D721Med (cell line): ENCODE results near the gene ZNF789.
A peak's percentile ranks its signal among the peaks of the same experiment; 100 is the strongest.

ENCODE experiments used
- DNase-seq: peaks from one replicate; pipeline ENCODE4 v3.0.0; 2011; ENCODE audit warnings: low spot score; ENCODE audit not compliant: insufficient read length
- FAIRE-seq: peaks from 2 replicates; lab custom pipeline; 2011; peaks lifted over from hg19 to GRCh38; lab: Jason Lieb, UNC
- TF ChIP-seq, protein P1 (sequence below): IDR thresholded peaks from 2 replicates; pipeline ENCODE4 v1.5.1; 2012; ENCODE audit warnings: mild to moderate bottlenecking, control low read depth; ENCODE audit not compliant: insufficient read depth; ENCODE audit errors: missing control alignments

ZNF789 gene

GRCh38 chr7:99437946-99438572 lies 34.6 kb upstream of the ZNF789 start:
- TF ChIP-seq, protein P1, sequence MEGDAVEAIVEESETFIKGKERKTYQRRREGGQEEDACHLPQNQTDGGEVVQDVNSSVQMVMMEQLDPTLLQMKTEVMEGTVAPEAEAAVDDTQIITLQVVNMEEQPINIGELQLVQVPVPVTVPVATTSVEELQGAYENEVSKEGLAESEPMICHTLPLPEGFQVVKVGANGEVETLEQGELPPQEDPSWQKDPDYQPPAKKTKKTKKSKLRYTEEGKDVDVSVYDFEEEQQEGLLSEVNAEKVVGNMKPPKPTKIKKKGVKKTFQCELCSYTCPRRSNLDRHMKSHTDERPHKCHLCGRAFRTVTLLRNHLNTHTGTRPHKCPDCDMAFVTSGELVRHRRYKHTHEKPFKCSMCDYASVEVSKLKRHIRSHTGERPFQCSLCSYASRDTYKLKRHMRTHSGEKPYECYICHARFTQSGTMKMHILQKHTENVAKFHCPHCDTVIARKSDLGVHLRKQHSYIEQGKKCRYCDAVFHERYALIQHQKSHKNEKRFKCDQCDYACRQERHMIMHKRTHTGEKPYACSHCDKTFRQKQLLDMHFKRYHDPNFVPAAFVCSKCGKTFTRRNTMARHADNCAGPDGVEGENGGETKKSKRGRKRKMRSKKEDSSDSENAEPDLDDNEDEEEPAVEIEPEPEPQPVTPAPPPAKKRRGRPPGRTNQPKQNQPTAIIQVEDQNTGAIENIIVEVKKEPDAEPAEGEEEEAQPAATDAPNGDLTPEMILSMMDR: no peak
- DNase-seq (no peak), FAIRE-seq (no peak)

DNA sequence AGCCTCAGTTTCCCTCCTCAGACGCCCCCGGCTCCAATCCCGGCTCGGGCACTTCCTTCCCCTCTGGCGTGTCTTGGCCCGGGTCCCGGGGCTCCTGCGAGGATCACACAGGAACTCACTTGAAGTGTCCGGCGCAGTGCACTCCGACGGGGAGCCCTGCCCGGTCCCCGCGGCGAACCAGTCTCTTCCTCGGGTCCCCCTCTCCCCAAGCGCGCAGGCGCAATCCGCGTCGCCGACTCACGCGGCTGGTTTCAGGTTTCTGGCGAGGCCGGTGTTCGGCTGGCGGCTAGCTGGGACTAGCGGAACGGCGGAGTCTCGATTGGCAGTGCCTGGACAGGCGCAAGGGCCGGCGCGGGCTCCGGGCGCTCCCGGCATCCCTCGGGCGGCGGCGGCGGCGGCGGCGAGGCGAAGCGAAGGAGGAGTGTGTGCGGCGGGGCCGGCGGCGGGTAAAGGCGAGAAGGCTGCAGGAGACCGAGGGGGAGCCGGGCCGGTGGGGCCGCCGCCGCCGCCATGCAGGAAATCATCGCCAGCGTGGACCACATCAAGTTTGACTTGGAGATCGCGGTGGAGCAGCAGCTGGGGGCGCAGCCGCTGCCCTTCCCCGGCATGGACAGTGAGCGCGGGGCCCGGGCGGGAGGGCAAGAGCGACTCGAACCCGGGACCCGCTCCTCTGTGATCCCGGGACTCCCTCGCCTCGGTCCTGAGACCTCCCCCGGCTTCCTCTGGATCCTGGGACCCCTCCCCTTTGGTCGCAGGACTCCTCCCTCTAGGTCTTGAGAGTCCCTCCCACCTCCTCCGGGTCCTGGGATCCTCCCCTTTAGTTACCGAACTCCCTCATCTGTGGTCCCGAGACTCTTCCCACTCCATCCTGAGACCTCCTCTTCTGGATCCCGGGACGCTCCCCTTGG lies 33.9 kb upstream of the ZNF789 start, which contains the start of the genes CPSF4 and PTCD1:
Gene CPSF4 (plus strand): TSS at position 371 of the 908 bp plus-strand sequence. CDS start 140 bp downstream, at position 511.
Gene PTCD1 (minus strand): TSS at position 226 of the 908 bp plus-strand sequence. CDS start 3,556 bp downstream, outside the sequence.
- no peak for FAIRE-seq
- TF ChIP-seq, protein P1: no peak
- peak; percentile 99 for DNase-seq

GRCh38 chr7:99440195-99440594 lies 32.5 kb upstream of the ZNF789 start:
- TF ChIP-seq, protein P1: no peak
- no peak for DNase-seq
- no peak for FAIRE-seq

DNA sequence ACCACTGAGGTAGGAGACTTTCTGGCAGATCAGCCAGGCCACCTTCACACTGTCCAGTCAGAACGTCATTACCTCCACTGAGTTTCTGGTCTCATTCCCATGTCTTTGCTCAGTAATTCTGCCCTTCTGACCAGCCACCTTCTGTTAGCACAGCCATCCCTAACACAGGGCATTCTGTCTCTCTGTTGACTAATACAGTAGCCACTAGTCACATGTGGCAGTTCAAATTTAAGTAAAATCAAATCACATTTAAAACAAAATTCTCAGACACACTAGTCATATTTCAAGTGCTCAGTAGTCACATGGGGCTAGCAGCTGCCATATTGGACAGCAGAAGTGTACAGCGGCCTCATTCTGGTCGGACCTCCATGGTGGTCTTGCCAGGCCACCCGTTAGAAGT lies 26.6 kb upstream of the ZNF789 start:
- DNase-seq: no peak
- no peak for FAIRE-seq
- TF ChIP-seq, protein P1: no peak

GRCh38 chr7:99447943-99448342 lies 24.7 kb upstream of the ZNF789 start:
- DNase-seq (no peak), FAIRE-seq (no peak)
- TF ChIP-seq, protein P1: no peak

DNA sequence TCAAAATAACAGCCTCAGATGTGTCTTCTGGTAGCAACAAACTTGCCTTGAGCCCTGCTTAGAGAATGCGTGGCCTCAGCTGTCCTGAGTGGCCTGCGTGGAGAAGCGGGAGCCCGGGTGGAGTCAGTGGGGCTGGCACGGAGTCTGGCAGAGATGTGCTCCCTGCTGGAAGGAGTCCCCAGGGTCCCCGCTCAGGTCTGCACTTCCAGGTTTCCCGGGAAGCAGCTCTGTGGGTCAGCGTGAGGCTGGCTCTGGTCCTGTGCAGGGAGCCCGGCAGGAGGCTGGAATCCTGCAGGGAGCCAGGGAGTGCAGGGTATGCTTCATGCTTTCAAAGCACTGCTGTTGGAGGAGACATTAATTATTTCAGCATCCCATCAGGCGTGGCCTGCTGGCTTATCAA lies 23.8 kb upstream of the ZNF789 start:
- TF ChIP-seq, protein P1: no peak
- FAIRE-seq: no peak
- DNase-seq: no peak

DNA sequence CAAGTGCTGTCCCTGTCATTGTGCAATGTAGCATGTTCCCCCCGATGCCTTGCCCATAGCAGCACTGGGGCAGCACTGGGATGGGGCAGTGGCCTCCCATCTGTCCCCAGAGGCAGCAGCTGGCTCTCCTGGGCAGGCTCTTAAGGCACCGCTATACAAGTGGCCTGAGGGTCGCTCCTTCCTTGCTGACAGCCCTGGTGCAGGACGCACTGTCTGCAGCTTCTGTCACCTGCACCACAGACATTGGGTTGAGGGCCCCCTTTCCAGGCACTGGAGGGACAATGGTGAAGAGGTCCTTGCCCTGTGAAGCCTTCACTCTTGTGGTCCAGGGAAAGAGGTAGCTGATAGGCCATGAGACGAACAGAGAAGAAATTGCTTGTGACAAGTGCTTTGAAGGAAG lies 23.4 kb upstream of the ZNF789 start:
- no peak for FAIRE-seq
- no peak for DNase-seq

More for the DNA sequence above, 23.4 kb upstream of the ZNF789 start:
- TF ChIP-seq, protein P1: no peak
